ENCODE data around the gene NOC4L. TPM values are rescaled to one million over a fixed set of nuclear protein-coding genes. Genes with fewer than 3 reads are reported as not detected.
"Not testable (repeated sequence)": the region's sequence is repeated elsewhere in the genome, so short reads cannot be mapped to it uniquely, and the experiment has no call there.

The NOC4L gene
- total RNA-seq, 1 donor from 2014 or later = 9.5 TPM

GRCh38 chr12:132140501-132140900 lies 3.8 kb upstream of the NOC4L start:
- intact Hi-C loops (cut with DNase I) = no loop called here
- DNase-seq = no peak
- ATAC-seq (ENCODE audit: poor library complexity) = no peak

- intact Hi-C loops (cut with DNase I) = no loop called here
- DNase-seq = no peak
Measured at GRCh38 chr12:132140918-132141841, 3.1 kb upstream of the NOC4L start.

GRCh38 chr12:132141976-132142678 lies 2.1 kb upstream of the NOC4L start:
- ATAC-seq (ENCODE audit: poor library complexity) (no peak), DNase-seq (no peak)
- intact Hi-C loops (cut with DNase I) = no loop called here

More at GRCh38 chr12:132140918-132141841, 3.1 kb upstream of the NOC4L start:
- no peak for ATAC-seq (ENCODE audit: poor library complexity)

DNA sequence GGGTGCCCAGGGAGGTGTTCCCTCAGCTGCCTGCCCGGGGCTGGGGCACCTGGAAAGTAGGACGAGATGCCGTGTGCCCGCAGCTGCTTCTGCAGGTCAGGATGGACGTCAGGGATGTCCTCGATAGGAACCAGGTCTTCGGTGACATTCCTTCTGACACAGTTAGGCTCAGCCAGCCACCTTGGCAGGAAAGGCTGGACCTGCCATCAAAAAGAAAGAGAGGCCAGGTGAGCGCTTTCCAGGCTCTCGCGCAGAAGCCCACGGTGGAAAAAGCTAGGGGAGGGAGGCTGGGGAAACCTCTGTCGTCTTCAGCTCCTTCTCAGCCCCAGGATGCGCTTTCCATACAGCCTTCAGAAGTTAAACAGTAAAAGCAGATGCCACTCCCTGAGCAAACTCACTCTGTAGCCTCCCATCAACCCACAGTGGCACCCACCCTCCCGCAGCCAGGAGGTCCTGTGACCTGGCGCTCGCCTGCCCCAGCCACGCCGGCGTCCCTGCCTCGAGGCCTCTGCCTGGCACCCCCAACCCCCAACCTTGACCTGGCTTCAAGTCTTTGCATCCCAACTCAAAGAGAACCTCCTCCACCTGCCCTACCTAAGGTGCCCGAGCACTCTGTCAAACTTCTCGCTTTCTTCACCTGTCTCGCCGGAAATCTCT lies 1.4 kb upstream of the NOC4L start:
- DNase-seq (no peak), ATAC-seq (ENCODE audit: poor library complexity) (no peak)
- intact Hi-C loops (cut with DNase I) = no loop called here

DNA sequence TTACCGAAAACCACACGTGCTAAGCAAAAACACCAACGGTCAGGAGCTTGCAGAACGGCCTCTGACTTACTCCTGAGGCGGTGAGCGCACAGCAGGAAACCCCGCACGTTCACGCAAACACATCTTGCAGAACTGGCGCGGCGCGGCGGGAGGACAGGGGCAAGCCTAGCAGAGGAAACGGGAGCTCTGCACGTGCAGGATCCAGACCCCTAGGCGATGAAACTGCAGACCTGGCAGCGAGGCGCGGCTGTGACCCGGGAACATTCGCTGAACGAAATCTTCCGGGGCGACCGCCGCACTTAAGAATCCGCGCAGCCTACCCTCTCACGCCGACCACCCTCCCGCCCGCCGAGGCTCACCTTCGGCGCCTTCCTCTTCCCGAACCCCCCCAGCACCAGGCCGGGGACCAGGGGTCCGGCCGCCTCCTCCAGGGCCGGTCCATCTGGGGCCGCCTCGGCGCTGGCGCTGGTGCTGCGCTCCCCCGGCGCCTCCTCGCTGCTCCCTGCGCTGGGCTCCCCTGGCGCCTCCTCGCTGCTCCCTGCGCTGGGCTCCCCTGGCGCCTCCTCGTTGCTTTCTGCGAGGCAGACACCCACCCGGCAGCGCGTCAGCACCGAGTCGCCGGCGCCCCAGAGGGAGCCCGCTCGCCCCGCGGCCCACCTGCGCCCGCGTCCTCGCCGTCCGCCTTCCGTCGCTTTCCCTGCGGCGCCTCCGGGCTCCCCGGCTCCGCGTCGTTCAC lies 753 bp upstream of the NOC4L start:
- DNase-seq (no peak), ATAC-seq (ENCODE audit: poor library complexity) (peak; percentile 2)
- intact Hi-C loops (cut with DNase I) = no loop called here

DNA sequence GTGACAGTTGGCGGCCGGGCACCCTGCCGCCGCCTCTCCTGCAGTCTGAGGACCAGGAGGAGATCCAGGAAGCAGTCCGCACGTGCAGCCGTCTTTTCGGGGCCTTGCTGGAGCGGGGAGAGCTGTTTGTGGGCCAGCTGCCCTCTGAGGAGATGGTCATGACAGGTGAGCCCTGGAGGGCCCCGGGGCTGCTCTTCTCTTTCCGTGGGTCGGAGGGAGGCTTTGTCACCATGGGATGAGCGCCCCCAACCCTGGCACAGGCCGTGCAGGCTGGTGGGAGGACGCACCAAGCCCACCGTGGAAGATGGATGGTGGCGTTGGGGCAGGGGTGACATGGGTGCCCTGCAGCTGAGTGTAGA lies 532 bp downstream of the NOC4L start:
- intact Hi-C loops (cut with DNase I) = no loop called here
- no peak for DNase-seq
- ATAC-seq (ENCODE audit: poor library complexity) = no peak

- intact Hi-C loops (cut with DNase I) = no loop called here
- DNase-seq (no peak), ATAC-seq (ENCODE audit: poor library complexity) (no peak)
Measured at GRCh38 chr12:132145334-132145733, 1.1 kb downstream of the NOC4L start.

GRCh38 chr12:132146098-132146497 lies 1.8 kb downstream of the NOC4L start:
- ATAC-seq (ENCODE audit: poor library complexity) (no peak), DNase-seq (no peak)
- intact Hi-C loops (cut with DNase I) = no loop called here

DNA sequence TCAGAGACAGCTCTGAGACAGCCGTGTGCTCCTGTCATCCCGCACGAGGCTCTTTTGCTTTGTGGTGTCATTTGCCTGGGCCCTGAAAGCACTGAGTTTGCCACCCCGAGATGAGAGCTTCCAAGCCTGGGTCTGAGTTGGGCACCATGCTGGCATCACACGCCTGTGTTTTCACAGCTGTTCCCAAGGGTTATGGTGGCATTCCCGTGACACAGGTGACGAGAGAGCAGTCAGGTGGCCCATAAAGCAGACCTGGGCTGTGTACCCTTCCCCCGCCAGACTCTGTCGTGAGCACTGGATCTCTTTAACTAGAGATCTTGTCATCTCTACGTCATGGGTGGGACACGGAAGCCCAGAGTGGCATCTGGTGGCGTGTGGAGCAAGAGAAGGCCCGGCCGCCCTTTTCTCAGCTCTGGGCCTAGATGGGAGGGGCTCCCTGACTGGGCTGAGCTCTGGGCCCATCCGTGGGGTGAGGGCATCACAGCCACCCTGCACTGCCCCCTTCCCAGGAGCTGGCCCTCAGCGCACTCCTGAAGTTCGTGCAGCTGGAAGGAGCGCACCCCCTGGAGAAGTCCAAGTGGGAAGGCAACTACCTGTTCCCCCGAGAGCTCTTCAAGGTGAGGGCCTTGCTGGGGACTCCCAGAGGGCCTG lies 2.6 kb downstream of the NOC4L start:
- intact Hi-C loops (cut with DNase I) = no loop called here
- ATAC-seq (ENCODE audit: poor library complexity) = no peak
- peak; percentile 26 for DNase-seq

- DNase-seq (peak; percentile 33), ATAC-seq (ENCODE audit: poor library complexity) (no peak)
- intact Hi-C loops (cut with DNase I) = no loop called here
Measured at GRCh38 chr12:132147423-132148367, 3.4 kb downstream of the NOC4L start.

GRCh38 chr12:132148368-132149045 lies 4.2 kb downstream of the NOC4L start:
- intact Hi-C loops (cut with DNase I) = no loop called here
- no peak for ATAC-seq (ENCODE audit: poor library complexity)
- DNase-seq = peak; percentile 29

DNA sequence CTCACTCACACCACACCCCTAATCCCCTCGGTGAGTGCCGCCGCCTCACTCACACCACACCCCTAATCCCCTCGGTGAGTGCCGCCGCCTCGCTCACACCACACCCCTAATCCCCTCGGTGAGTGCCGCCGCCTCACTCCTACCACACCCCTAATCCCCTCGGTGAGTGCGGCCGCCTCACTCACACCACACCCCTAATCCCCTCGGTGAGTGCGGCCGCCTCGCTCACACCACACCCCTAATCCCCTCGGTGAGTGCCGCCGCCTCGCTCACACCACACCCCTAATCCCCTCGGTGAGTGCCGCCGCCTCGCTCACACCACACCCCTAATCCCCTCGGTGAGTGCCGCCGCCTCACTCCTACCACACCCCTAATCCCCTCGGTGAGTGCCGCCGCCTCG lies 5.3 kb downstream of the NOC4L start:
- ATAC-seq (ENCODE audit: poor library complexity); DNase-seq; intact Hi-C loops (cut with DNase I): not testable (repeated sequence)

DNA sequence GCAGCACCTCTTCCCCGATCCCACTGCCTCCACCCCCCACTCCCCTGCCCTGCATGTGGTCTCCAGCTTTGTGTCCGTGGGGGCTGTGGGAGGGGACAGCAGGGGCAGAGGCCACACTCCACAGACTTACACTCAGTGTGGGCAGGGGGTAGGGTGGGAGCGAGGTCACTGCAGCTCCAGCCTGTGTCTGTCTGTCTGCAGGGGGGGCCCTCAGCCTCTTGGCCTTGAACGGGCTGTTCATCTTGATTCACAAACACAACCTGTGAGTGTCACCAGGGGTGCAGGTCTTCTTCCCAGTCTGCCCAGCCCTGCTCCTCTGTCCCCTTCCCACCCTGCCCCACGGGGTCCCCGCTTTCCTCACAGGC lies 6.5 kb downstream of the NOC4L start:
- peak; percentile 29 for DNase-seq
- no peak for ATAC-seq (ENCODE audit: poor library complexity)
- intact Hi-C loops (cut with DNase I) = loop anchor here (10.0 kb wide), 2 partner anchors 264 to 494 kb away; no protein-coding TSS in a partner anchor

GRCh38 chr12:132151145-132151765 lies 7.0 kb downstream of the NOC4L start:
- peak; percentile 37 for DNase-seq
- ATAC-seq (ENCODE audit: poor library complexity) = no peak
- intact Hi-C loops (cut with DNase I) = loop anchor here (10.0 kb wide), 2 partner anchors 264 to 494 kb away; no protein-coding TSS in a partner anchor

DNA sequence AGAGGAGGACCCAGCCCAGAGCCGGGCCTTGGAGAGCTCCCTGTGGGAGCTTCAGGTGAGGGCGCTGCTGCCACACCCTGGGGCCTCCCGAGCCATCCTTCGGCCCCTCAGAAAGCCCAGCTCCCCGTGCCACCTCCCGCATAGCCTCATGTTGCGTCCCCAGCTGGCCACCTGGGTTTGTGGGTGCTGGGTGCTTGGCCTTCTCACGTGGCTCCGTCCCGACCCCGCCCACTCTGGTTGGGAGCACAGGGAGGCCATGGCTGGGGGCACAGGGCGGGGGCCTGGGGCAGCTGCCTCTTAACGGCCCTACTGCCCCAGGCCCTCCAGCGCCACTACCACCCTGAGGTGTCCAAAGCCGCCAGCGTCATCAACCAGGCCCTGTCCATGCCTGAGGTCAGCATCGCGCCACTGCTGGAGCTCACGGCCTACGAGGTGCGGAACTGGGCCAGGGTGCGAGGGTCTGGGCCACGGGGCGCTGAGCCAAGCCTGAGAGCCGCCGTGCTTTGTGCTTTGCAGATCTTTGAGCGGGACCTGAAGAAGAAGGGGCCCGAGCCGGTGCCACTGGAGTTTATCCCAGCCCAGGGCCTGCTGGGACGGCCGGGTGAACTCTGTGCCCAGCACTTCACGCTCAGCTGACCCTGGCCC lies 7.6 kb downstream of the NOC4L start:
- no peak for ATAC-seq (ENCODE audit: poor library complexity)
- intact Hi-C loops (cut with DNase I) = loop anchor here (10.0 kb wide), 2 partner anchors 263 to 493 kb away; no protein-coding TSS in a partner anchor
- DNase-seq = peak; percentile 36

GRCh38 chr12:132152411-132152821 lies 8.2 kb downstream of the NOC4L start:
- peak; percentile 27 for DNase-seq
- ATAC-seq (ENCODE audit: poor library complexity) = no peak
- intact Hi-C loops (cut with DNase I) = loop anchor here (10.0 kb wide), 2 partner anchors 262 to 492 kb away; no protein-coding TSS in a partner anchor
